HG03196 (cell line): Measurements from ENCODE around the gene KCNQ2.

ENCODE experiments used
- ATAC-seq: cut with Tn5 transposase; IDR thresholded peaks from one replicate; pipeline ENCODE4 v1.9.1; 2021; ENCODE audit not compliant: unreplicated experiment

Gene KCNQ2

GRCh38 chr20:63471717-63471980 is 806 bp downstream of the KCNQ2 start:
- no peak for ATAC-seq

DNA sequence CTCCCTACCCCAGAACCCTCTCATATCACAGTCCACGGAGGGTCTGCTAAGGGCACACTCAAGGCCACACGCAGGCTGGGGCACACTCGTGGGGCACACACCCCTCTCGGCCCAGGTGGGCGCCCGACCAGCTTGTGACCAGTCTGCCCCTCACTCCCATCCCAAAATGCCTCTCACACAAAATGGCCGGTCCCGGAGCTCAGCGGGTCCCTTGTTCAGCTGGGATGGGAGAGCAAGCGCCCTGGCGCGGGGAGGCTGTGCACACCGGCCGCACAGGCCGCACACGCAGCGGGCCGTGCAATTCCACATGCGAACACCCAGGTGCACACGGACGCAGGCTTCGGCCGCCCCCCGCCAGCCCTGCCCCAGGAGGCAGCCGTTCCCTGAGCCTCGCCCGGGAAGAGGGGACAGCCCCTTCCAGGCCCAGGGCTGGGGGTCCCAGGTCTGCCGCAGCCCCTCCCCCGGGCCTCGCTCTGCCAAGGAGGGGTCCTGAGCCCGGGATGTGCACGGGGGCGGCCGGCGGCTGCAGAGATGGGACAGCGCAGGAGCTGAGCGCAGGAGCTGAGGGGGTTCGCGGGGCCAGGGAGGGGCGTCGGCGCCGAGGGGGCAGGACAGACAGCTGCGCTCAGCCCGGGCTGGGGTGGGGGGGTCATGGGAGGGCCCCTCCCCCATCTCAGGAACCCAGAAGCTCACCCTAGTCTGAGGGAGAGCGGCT is 1.3 kb downstream of the KCNQ2 start:
- ATAC-seq = no peak

GRCh38 chr20:63470410-63470809 is 2.0 kb downstream of the KCNQ2 start:
- ATAC-seq = no peak

DNA sequence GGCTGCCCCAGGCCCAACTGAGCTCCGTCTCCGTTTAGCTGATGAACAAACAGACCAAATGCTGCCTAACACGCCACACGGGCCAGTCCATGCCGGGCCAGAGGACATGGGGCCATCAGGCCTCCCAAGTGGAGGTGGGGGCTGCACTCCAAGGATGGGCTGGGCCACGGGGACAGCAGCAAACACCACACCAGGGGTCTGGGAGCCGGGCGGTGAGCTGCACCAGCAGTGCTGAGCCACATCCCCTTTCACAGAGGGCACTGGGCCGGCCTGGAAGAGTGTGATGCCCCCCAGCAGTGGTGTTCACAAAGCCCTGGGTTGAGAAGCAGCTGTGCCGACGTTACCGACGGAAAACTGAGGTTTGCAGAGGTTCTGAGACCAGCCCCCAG is 2.7 kb downstream of the KCNQ2 start:
- no peak for ATAC-seq

DNA sequence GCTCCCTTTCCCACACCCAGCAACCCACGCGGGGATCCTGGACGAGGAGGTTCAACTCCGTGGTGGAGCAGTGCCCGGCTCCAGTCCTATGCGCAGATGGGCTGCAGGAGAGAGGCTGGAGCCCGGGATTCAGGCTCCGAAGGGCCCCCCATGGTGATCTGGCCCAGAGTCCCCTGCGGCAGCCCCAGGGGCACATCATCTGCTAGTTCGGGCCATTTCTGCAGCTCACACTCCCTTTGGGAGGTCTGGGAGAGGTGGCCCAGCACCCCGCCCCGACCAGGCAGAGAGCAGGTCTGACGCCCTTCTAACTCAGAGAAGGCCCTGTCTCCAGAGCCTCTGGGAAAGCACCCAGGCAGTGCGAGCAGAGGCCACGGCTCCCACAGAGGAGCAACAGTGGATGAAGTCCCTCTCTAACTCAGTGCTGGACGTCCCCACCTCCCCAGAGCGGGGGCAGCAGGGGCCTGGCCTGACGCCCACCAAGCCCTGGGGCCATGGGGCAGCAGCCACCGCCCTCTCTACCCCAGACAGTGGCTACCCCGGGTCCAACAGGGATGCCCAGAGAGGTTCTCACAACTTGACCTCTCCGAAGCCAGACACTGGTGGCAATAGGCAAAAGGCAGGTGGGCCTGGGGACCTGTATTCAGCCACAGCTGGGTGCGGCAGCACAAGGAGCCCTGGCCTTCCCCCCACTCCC is 3.3 kb downstream of the KCNQ2 start:
- no peak for ATAC-seq

GRCh38 chr20:63468421-63468820 is 4.0 kb downstream of the KCNQ2 start:
- no peak for ATAC-seq

DNA sequence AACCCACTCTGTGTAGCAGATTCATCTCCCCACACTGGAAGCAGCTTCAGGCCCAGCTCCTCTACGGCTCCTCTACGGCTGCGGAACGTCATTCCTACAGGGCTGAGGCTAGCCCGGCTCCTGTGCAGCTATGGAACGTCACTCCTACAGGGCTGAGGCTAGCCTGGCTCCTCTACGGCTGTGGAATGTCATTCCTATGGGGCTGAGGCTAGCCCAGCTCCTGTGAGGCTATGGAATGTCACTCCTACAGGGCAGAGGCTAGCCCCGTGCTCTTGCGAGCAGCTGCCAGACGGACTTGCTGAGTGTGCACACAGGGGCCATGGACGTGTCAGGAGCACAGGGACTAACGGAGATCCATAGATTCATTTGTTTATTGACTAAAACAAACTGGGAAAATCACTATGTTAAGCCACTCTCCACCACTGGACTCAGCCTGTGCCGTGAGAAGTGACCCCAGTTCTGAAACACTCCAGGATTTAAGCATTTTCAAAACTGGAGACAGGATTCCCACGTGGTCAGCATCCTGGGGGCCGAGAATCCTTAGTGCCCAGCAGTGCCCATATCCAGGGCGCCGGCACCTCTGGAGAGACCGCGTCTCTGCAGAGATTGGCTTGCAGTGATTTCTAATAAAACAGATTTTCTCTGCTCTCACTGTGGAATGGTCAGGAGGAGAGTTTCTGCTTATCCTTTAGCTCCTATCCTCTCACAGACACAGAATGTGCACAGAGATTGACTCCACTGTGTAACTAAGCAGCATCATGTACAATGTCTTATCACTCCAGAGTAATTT is 5.0 kb downstream of the KCNQ2 start:
- no peak for ATAC-seq

DNA sequence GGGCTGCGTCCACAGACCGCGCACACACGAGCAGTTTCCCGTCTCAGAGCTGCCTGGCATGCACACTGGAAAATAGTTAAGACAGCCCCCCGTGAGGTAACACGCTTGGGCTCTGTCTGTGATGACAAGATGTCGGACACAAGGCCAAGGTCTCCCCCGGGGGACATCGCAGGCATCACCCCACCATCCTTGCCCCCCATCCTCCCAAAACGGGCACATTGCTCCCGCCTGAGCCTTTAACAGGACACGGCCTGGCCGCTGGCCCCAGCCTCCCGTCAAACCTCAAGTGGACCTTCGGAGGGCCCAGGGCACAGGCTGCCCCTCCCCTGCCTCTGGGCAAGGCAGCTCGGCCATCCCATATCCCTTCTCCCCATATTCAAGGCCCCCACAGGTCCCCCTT is 5.6 kb downstream of the KCNQ2 start:
- ATAC-seq = no peak

DNA sequence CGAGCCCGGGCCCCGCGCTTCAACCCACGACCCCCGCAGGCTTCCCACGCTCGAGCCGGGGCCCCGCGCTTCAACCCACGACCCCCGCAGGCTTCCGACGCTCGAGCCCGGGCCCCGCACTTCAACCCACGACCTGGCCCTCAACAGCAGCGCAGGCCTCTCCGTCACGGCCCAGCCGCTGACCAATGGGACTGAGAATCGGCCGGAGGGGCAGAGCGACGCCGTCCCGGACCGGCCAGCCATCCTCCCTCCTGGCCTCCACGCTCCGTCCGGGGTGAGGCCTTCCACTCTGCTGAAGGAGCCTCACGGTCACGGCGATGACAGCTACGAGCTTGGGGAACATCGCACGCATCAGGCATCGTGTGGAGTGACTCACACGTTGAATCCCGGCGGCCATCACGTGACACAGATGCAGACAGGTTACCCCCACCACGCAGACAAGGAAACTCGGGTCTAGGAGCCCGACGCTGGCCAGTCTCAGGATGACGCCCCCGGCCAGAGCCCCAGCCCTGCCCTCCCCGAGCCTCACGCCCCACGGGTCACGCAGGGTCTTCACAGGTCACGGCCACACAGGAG is 6.1 kb downstream of the KCNQ2 start:
- ATAC-seq = no peak

DNA sequence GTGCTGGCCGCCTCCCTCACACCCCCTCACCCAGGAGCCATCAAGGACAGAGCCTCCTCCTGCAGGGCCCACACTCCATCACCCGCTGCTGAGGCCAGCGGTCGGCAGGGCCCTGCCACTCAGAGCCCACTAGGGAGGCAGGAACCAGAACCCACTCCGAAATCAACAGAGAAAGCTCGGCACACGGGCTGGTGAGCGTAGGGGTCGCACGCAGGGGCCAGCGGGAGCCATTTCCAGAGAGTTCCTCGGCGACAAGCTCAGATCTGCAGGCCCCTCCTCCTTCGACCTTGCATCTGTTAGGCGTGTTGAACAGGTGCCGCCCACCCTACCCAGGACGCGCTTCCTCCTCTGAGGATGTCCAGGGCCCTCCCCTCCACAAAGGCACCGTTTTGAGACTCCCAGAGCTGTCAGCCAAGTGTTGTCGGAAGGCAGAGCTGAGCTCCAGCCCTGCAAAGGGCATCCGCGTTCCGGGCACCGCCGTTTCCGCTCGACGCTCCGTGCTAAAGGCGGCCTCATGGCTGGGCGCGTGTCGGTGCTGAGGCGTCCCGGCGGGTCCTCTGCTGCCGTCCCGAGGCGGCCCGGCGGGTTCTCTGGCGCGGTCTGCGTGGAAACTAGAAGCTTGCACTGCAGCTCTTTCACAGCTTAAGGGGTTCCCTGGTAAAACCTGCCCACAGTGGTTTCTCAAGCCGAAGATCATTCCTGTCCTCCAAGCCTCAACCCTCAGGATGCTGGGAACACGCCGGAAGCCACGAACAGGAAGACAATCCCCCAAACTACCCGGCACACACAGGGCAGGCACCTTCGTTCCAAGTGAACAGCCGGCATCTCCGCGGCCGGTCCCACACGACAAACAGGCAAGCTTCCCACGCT is 6.8 kb downstream of the KCNQ2 start:
- no peak for ATAC-seq

GRCh38 chr20:63464289-63464635 is 8.2 kb downstream of the KCNQ2 start:
- no peak for ATAC-seq

GRCh38 chr20:63463400-63464288 is 8.8 kb downstream of the KCNQ2 start:
- no peak for ATAC-seq

- no peak for ATAC-seq
Measured at GRCh38 chr20:63462244-63462643, 10.2 kb downstream of the KCNQ2 start.

DNA sequence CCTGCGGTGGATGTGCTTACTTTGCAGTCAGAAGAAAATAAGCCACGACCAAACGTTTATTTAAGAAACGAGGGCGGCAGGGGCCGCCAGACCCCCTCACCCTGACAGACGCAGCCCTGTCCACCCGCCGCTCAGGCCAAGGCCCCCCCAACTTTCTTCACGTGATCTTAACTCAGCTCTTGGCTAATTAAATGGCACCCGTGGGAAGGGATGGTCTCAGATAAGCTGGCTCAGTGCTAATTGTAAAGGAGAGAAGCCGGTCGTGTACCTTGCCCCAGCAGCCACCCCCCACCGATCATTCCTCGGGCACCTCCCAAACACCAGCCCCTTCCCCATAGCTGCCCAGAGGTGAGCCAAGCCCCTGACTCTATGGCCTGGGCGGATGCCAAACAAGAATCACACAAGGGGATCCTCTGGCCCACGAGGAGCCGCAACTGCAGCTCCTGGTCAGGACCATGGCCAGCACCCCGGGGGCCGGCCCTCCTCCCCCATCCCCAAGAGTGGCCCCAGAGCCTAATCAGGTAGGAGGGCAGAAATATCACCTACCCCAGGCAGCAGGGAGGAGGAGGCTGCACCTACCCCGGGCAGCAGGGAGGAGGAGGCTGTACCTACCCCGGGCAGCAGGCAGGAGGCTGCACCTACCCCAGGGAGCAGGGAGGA is 11.2 kb downstream of the KCNQ2 start:
- ATAC-seq = no peak

GRCh38 chr20:63459070-63459380 is 13.4 kb downstream of the KCNQ2 start:
- no peak for ATAC-seq

DNA sequence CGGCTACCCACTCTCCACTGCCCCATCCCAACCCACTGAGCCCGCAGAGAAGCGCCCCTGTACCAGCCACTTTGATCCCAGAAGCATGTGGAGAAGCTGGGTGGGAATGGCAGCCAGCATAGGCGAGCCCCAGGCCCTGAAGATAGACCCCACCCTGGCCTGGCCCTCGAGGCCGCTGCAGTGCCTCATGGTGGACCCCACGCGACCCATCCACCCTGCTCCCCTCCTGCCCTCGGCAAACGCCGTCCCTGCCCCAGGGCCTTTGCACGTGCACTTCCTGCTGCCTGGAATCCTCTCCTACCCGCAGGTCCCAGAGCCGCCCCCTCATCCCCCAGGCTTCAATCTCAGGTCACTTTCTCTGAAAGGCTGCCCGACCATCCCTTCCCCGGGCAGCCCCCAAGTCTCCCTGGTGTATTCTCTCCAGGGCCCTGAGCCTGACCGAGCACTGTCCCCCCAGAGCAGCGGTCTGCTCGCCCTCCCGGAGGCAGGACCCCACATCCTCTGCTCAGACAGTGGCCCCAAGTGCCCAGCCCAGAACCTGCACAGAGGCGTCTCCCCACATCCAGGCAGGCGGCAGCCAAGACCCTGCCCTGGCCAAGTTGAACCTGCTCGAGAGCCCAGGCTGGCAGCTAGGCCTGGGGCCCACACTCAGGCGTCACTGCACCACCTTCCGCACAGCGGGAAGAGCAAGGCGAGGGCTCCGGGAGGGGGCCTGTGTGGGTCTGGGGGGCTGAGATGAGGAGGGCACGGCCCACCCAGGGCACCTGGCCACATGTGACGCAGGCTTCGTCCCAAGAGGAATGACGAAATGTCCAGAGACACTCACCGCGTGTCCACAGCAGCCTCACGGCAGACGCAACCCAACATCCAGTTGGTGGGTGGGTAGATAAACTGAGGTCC is 14.0 kb downstream of the KCNQ2 start:
- ATAC-seq = no peak

GRCh38 chr20:63457737-63458136 is 14.7 kb downstream of the KCNQ2 start:
- no peak for ATAC-seq

GRCh38 chr20:63456429-63457284 is 15.8 kb downstream of the KCNQ2 start:
- no peak for ATAC-seq
